Measurements from ENCODE around the gene ATP10D.
"Not testable (repeated sequence)": the region's sequence is repeated elsewhere in the genome, so short reads cannot be mapped to it uniquely, and the experiment has no call there.

Gene ATP10D

GRCh38 chr4:47538111-47538824 lies 53.2 kb downstream of the ATP10D start:
- DNase-seq, result no peak

DNA sequence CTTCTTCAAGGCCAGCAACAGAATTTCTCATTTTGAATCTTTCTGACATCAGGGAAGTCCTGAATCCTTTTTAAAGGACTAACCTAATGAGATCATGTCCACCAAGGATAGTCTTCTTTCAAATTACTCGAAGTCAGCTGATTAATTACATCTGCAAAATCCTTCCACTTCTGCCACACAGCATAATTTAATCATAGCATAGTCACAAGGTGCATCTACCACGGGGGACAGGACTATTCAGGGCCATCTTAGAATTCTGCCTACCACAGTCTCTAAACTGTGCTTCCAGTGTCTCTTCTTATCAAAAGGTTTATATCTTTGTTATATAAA lies 53.7 kb downstream of the ATP10D start:
- DNase-seq, result no peak

GRCh38 chr4:47542640-47543039 lies 57.6 kb downstream of the ATP10D start:
- DNase-seq, result not testable (repeated sequence)

GRCh38 chr4:47543331-47543730 lies 58.3 kb downstream of the ATP10D start:
- DNase-seq, result no peak

GRCh38 chr4:47550357-47550756 lies 65.3 kb downstream of the ATP10D start:
- not testable (repeated sequence) for DNase-seq

- no peak for DNase-seq
Measured at GRCh38 chr4:47550899-47551548, 65.9 kb downstream of the ATP10D start.

DNA sequence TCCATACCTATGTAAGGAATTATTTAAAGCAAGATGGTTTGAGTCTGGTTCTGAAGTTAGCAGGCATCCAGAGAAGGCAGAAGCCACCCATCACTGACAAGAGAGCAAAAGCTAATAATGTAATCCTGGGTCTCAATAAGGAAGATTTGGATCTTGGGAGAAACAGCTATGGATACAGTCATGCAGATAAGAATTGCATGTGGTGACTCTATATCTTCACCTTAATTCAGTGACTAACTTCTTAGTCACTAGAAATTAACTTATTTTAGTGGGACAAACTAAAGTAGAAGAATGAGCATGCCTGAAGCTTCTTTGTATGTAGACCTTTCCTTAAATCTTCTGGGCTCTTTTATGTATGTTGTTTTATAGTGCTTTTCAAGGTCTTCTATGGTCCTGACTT lies 66.6 kb downstream of the ATP10D start:
- no peak for DNase-seq

- DNase-seq, result no peak
Measured at GRCh38 chr4:47553329-47554125, 68.5 kb downstream of the ATP10D start.

DNA sequence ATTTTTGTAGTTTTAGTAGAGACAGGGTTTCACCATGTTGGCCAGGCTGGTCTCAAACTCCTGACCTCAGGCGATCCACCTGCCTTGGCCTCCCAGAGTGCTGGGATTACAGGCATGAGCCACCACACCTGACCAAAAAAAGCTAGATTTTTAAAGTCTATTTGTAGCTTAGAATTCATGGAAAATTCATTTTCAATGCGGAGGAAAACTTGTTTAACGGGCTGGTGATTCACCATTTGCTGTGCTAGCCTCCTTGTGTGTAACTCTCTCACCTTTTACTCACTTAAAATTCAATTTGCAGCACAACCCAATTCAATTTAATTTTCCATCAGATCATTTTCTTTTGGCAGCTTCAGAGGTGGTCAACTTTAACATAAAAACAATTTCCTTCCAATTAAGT lies 70.8 kb downstream of the ATP10D start:
- DNase-seq, result not testable (repeated sequence)

- no peak for DNase-seq
Measured at GRCh38 chr4:47557255-47557654, 72.2 kb downstream of the ATP10D start.

- DNase-seq, result no peak
Measured at GRCh38 chr4:47560682-47561081, 75.6 kb downstream of the ATP10D start.

DNA sequence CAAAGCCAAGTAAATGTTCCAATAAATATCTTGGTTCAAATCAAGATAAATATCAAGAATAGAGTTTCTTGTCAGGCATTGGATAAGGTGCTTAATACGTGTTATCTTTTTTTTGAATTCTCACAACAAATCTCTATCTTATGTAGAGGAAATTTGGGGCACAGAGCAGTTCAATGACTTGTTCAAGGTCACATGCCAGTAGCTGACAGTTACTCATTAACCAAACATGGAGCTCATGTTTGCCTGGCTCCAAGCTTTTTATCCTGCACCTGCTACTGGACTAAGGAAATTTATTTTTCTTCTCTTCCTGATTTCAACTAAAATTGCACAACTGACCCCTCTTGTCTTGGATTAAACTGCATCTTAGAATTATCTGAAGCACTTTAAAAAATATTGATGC lies 76.3 kb downstream of the ATP10D start:
- no peak for DNase-seq

DNA sequence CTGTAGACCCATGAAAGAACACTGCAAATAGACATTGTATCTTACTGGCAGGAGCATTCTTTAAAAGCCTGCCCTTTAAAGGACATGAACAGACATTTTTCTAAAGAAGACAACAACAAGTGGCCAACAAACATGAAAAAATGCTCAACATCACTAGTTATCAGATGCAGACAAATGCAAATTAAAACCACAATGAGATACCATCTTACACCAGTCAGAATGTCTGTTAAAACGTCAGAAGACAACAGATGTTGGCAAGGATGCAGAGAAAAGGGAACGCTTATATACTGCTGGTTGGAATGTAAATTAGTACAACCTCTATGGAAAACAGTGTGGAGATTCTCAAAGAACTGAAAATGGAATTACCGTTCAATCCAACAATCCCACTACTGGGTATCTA lies 77.2 kb downstream of the ATP10D start:
- DNase-seq, result no peak

GRCh38 chr4:47566566-47566965 lies 81.5 kb downstream of the ATP10D start:
- DNase-seq, result no peak

DNA sequence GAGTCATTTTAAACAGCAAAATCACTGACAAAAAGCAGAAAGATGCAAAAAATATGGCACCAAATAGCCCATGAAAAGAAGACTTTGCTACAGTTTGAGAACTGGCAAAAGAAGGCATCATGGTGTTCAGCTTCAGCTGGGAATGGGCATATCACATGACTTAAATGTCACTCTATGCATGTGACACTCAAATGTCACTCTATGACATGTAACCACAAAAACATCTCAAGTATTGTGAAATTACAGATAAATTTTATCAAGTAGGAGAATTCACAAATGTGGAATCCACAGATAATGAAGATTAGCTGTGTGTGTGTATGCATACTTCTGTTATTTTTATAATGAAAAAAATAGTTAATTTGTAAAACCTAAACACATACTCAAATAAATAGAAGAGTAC lies 81.9 kb downstream of the ATP10D start:
- DNase-seq, result no peak

DNA sequence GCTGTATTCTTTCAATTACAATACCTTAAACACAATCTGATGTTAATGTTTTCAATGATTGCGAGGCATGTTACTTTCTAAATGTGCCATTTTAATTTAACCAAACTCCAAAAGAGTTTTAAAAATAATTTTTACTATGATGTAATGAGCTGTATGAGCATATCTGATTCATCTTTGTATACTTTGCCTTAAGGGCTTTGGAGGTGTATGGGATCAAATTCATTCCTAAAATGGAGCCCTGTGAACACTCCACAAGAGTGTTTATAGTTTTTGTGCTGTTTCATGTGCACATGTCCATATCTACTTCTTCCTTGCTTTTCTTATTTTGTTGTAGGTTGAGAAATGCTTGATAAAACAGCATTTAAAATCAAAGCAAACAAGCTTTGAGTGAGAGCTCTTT lies 82.4 kb downstream of the ATP10D start:
- DNase-seq, result no peak

DNA sequence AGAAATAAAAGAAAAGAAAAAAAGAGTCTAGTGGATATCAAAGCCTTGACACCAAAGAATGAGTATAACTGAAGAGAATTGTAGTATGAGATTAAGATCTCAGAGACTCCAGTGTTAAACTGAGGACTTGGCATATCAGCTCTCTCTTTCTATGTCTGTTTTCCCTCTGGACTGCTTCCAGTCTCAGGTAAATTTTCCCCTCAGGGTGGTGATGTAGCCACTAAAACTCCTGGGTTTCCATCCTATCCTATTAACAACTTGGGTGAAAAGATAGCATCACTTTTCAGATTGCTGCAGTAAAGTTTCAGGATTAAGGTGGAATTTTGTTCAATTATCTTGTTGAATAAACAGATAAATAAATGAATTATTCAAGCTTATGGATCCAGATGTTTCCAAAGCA lies 85.7 kb downstream of the ATP10D start:
- DNase-seq, result no peak

GRCh38 chr4:47572981-47573380 lies 87.9 kb downstream of the ATP10D start:
- no peak for DNase-seq

GRCh38 chr4:47577779-47578553 lies 92.9 kb downstream of the ATP10D start:
- no peak for DNase-seq

GRCh38 chr4:47579235-47579634 lies 94.2 kb downstream of the ATP10D start:
- DNase-seq, result no peak

- no peak for DNase-seq
Measured at GRCh38 chr4:47590325-47590724, 105.2 kb downstream of the ATP10D start.

- DNase-seq, result no peak
Measured at GRCh38 chr4:47597696-47598095, 112.6 kb downstream of the ATP10D start.

GRCh38 chr4:47598320-47598719 lies 113.2 kb downstream of the ATP10D start:
- DNase-seq, result no peak
